GM19452 (cell line): ENCODE data around the gene SYDE2.
"Not testable (repeated sequence)": the region's sequence is repeated elsewhere in the genome, so short reads cannot be mapped to it uniquely, and the experiment has no call there.

Source experiments
- ATAC-seq: cut with Tn5 transposase; IDR thresholded peaks from one replicate; pipeline ENCODE4 v1.9.1; 2021; ENCODE audit not compliant: unreplicated experiment

The SYDE2 gene

GRCh38 chr1:85171721-85172120 is 29.1 kb downstream of the SYDE2 start:
- ATAC-seq = no peak

GRCh38 chr1:85168884-85169283 is 31.9 kb downstream of the SYDE2 start:
- no peak for ATAC-seq

- ATAC-seq = no peak
Observed at GRCh38 chr1:85166351-85166750, 34.5 kb downstream of the SYDE2 start.

GRCh38 chr1:85158910-85159309 is 41.9 kb downstream of the SYDE2 start:
- ATAC-seq = no peak

GRCh38 chr1:85157436-85157835 is 43.4 kb downstream of the SYDE2 start:
- ATAC-seq = no peak

- ATAC-seq = peak; percentile 62
Observed at GRCh38 chr1:85153149-85153891, 47.5 kb downstream of the SYDE2 start.

GRCh38 chr1:85151446-85151845 is 49.4 kb downstream of the SYDE2 start:
- no peak for ATAC-seq

- ATAC-seq = no peak
Observed at GRCh38 chr1:85149805-85150204, 51.0 kb downstream of the SYDE2 start.

GRCh38 chr1:85148524-85149250 is 52.1 kb downstream of the SYDE2 start:
- peak; percentile 78 for ATAC-seq

- ATAC-seq = no peak
Observed at GRCh38 chr1:85146972-85147359, 53.9 kb downstream of the SYDE2 start.

GRCh38 chr1:85146298-85146971 is 54.4 kb downstream of the SYDE2 start:
- ATAC-seq = not testable (repeated sequence)

GRCh38 chr1:85144351-85144750 is 56.5 kb downstream of the SYDE2 start:
- no peak for ATAC-seq

GRCh38 chr1:85142753-85143152 is 58.1 kb downstream of the SYDE2 start:
- no peak for ATAC-seq

GRCh38 chr1:85138439-85138838 is 62.4 kb downstream of the SYDE2 start:
- not testable (repeated sequence) for ATAC-seq

- ATAC-seq = no peak
Observed at GRCh38 chr1:85137660-85138059, 63.2 kb downstream of the SYDE2 start.

- ATAC-seq = no peak
Observed at GRCh38 chr1:85135392-85135798, 65.4 kb downstream of the SYDE2 start.

- no peak for ATAC-seq
Observed at GRCh38 chr1:85134583-85135391, 66.0 kb downstream of the SYDE2 start.

- no peak for ATAC-seq
Observed at GRCh38 chr1:85133565-85134159, 67.2 kb downstream of the SYDE2 start.

GRCh38 chr1:85132078-85132720 is 68.6 kb downstream of the SYDE2 start:
- ATAC-seq = no peak

- ATAC-seq = no peak
Observed at GRCh38 chr1:85128316-85128715, 72.5 kb downstream of the SYDE2 start.
